T-cell (primary cell): Measurements from ENCODE around the gene TMEM123. TPM values are rescaled to one million over a fixed set of nuclear protein-coding genes. Genes with fewer than 3 reads are reported as not detected.
"Not testable (repeated sequence)": the region's sequence is repeated elsewhere in the genome, so short reads cannot be mapped to it uniquely, and the experiment has no call there.

Source experiments
- ATAC-seq, 4 experiments: fragments of 200-7000 bp in 3 of 4; fragments of 150-1000 bp in 1 of 4; cut with Tn5 transposase; replicated peaks in 1 of 4; 1 replicate in 3 of 4; 2 replicates in 1 of 4; pipeline ENCODE4 v1.10.0; 2021; ENCODE audit warnings: moderate library complexity in 3 of 4, mild to moderate bottlenecking in 2 of 4, moderate number of reproducible peaks in 1 of 4
- CTCF ChIA-PET, 2 donors: fragments of 300-600 bp; sonication (Branson Sonifier 250); formaldehyde crosslinking; loops; one replicate each; lab custom pipeline; 2022; ENCODE audit warnings: antibody characterized with exemption in 2 of 2; lab: Charles Lee
- POLR2A ChIA-PET, 2 donors: fragments of 300-600 bp; sonication (Branson Sonifier 250); formaldehyde crosslinking; loops; one replicate each; lab custom pipeline; 2022; ENCODE audit warnings: antibody characterized with exemption in 2 of 2; lab: Charles Lee
- DNase-seq, 35 experiments: peaks; one replicate each; pipeline versions ENCODE4 v3.0.0 to v3.0.0-alpha.2; 2013 to 2023
- H3K27ac ChIP-seq: one replicate; pipeline ENCODE4 v1.5.1; 2013; ENCODE audit warnings: low read length
- H3K27me3 ChIP-seq, 2 experiments: replicated peaks in 1 of 2; 1 replicate in 1 of 2; 2 replicates in 1 of 2; pipeline versions ENCODE4 v1.6.1 to v1.7.0; 2013; ENCODE audit warnings: low read length in 1 of 2, mixed read lengths in 1 of 2; ENCODE audit not compliant: control insufficient read depth in 2 of 2, insufficient read depth in 2 of 2; ENCODE audit errors: extremely low read depth in 1 of 2
- H3K36me3 ChIP-seq, 2 donors: 1 replicate in 1 of 2; 2 replicates in 1 of 2; pipeline versions ENCODE4 v1.6.1 to v1.7.0; 2013; ENCODE audit warnings: low read length in 1 of 2; ENCODE audit not compliant: control insufficient read depth in 2 of 2, insufficient read depth in 1 of 2; ENCODE audit errors: extremely low read depth in 1 of 2
- H3K4me1 ChIP-seq, 2 experiments: 1 replicate in 1 of 2; 2 replicates in 1 of 2; pipeline versions ENCODE4 v1.6.1 to v1.7.0; 2013; ENCODE audit warnings: low read length in 2 of 2, mixed read lengths in 1 of 2; ENCODE audit not compliant: insufficient read depth in 2 of 2, control insufficient read depth in 1 of 2; ENCODE audit errors: extremely low read depth in 1 of 2
- H3K4me3 ChIP-seq, 2 donors: 1 replicate in 1 of 2; 2 replicates in 1 of 2; pipeline versions ENCODE4 v1.5.1 to v1.7.0; 2013; ENCODE audit warnings: mild to moderate bottlenecking in 2 of 2, low read length in 1 of 2, moderate library complexity in 1 of 2; ENCODE audit not compliant: control insufficient read depth in 1 of 2; ENCODE audit errors: extremely low read depth in 1 of 2
- H3K9me3 ChIP-seq: 2 replicates; pipeline ENCODE4 v1.7.0; 2013
- H3K27ac Mint-ChIP-seq, 2 donors: one replicate each; pipeline ENCODE4 v1.8.0; 2020 to 2021; ENCODE audit warnings: mild to moderate bottlenecking in 2 of 2, mixed read lengths in 2 of 2
- H3K27me3 Mint-ChIP-seq, 2 donors: one replicate each; pipeline ENCODE4 v1.8.0; 2021 to 2022; ENCODE audit warnings: mixed read lengths in 2 of 2
- H3K36me3 Mint-ChIP-seq: one replicate; pipeline ENCODE4 v1.8.0; 2021; ENCODE audit warnings: mixed read lengths
- H3K4me1 Mint-ChIP-seq, 3 donors: one replicate each; pipeline ENCODE4 v1.8.0; 2020 to 2022; ENCODE audit warnings: mixed read lengths in 3 of 3, mild to moderate bottlenecking in 1 of 3
- H3K4me3 Mint-ChIP-seq, 3 donors: one replicate each; pipeline ENCODE4 v1.8.0; 2020 to 2022; ENCODE audit warnings: mild to moderate bottlenecking in 3 of 3, mixed read lengths in 3 of 3, moderate library complexity in 3 of 3
- H3K9me3 Mint-ChIP-seq, 3 donors: one replicate each; pipeline ENCODE4 v1.8.0; 2020 to 2022; ENCODE audit warnings: mixed read lengths in 3 of 3
- WGBS: methylation state at CpG from one replicate; pipeline ENCODE4 v1.1.5; 2013; ENCODE audit warnings: missing lambda C conversion rate; ENCODE audit not compliant: insufficient coverage; 5-methylcytosine and 5-hydroxymethylcytosine counted together
- total RNA-seq, 35 experiments: library from RNA in 6 of 35; stranded (reverse) in 6 of 35; fragments of 120-200 nt in 1 of 35; gene quantifications; one replicate each; pipeline versions ENCODE4 v1.2.1 to v1.2.4 and lab custom pipeline; 2013 to 2026

Gene TMEM123
- total RNA-seq, 5 donors from 2014 or later (not counting 1 experiment from before 2014, with no cell fraction given) = 361 to 469 (median 428) TPM

GRCh38 chr11:102382384-102382783 lies 70.2 kb downstream of the TMEM123 start:
- WGBS = 96% methylated on average over 3 of the region's 3 CpGs
- H3K27ac Mint-ChIP-seq = no peak overlapping the region
- no peak overlapping the region for H3K4me3 ChIP-seq
- H3K27me3 Mint-ChIP-seq = no peaks in the 10 kb centered on the region
- ATAC-seq = no peak
- peaks cover 0 to 13% of the 10 kb centered on the region in 2 experiments for H3K4me1 ChIP-seq
- H3K36me3 ChIP-seq = peaks cover 7 to 36% of the 10 kb centered on the region in 2 donors
- peaks cover 79% of the 10 kb centered on the region for H3K36me3 Mint-ChIP-seq
- no peaks in the 10 kb centered on the region for H3K9me3 Mint-ChIP-seq
- H3K4me3 Mint-ChIP-seq = no peak overlapping the region
- H3K27me3 ChIP-seq = no peaks in the 10 kb centered on the region
- ChIA-PET CTCF (interaction anchor here (0.5 to 1.3 kb wide), 5 partner anchors 9 to 114 kb away, joined by 3 to 5 read pairs (median 3); no protein-coding TSS in a partner anchor), POLR2A (interaction anchor here in 1 of 2 donors (0.7 kb wide), 1 partner anchor 33 kb away, joined by 3 read pairs; no protein-coding TSS in a partner anchor)
- no peaks in the 10 kb centered on the region for H3K9me3 ChIP-seq
- H3K27ac ChIP-seq = no peak overlapping the region
- peaks cover 23 to 38% (median 26%) of the 10 kb centered on the region in 3 donors for H3K4me1 Mint-ChIP-seq
- no peak for DNase-seq

DNA sequence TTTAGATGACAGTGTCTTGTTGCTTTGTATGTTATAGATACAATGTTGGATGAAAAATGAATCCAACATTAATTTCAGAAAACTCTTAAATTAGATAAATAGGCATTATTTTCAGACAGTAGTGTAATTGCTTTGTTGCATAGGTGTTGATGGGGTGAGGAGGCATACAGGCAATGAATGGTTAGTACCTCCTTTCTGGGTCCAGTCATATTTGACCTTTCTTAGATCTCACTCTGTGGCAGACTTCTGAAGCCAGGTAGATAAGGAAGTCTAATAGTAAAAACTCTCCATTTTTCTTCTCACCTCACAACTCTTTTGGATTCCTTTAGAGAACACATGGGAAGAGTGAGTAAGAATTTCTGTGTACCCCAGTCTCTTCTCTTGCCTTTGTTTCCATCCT lies 73.7 kb downstream of the TMEM123 start:
- Histone ChIP-seq H3K9me3 (no peaks in the 10 kb centered on the region), H3K36me3 (peaks cover 7 to 38% of the 10 kb centered on the region in 2 donors), H3K27me3 (no peaks in the 10 kb centered on the region), H3K4me1 (peaks cover 0 to 9% of the 10 kb centered on the region in 2 experiments), H3K4me3 (no peak overlapping the region), H3K27ac (no peak overlapping the region)
- H3K36me3 Mint-ChIP-seq = peaks cover 65% of the 10 kb centered on the region
- peak overlapping the region; percentile 10 to 52 for H3K27ac Mint-ChIP-seq
- DNase-seq = no peak
- no peak overlapping the region for H3K4me3 Mint-ChIP-seq
- ChIA-PET CTCF (interaction anchor here in 1 of 2 donors (0.6 to 1.3 kb wide), 2 partner anchors 12 to 13 kb away, joined by 3 read pairs; no protein-coding TSS in a partner anchor), POLR2A (interaction anchor here in 1 of 2 donors (1.0 kb wide), 1 partner anchor 35 kb away, joined by 4 read pairs; no protein-coding TSS in a partner anchor)
- H3K27me3 Mint-ChIP-seq = no peaks in the 10 kb centered on the region
- peaks cover 19 to 37% (median 20%) of the 10 kb centered on the region in 3 donors for H3K4me1 Mint-ChIP-seq
- ATAC-seq = no peak
- H3K9me3 Mint-ChIP-seq = no peaks in the 10 kb centered on the region

DNA sequence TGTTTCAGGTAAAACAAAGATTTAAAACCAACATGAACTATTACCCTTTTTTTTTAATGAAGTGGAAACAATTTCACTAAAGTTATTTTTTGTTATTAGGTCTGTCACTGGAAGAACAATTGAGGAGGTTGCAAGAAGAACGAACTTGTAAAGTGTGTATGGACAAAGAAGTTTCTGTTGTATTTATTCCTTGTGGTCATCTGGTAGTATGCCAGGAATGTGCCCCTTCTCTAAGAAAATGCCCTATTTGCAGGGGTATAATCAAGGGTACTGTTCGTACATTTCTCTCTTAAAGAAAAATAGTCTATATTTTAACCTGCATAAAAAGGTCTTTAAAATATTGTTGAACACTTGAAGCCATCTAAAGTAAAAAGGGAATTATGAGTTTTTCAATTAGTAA lies 74.7 kb downstream of the TMEM123 start:
- no peaks in the 10 kb centered on the region for H3K9me3 ChIP-seq
- no peaks in the 10 kb centered on the region for H3K27me3 ChIP-seq
- ChIA-PET CTCF (interaction anchor here in 1 of 2 donors (0.6 kb wide), 1 partner anchor 12 kb away, joined by 3 read pairs; no protein-coding TSS in a partner anchor), POLR2A (no interaction called here)
- H3K4me3 ChIP-seq = no peak overlapping the region
- Mint-ChIP-seq H3K4me1 (peaks cover 19 to 36% (median 23%) of the 10 kb centered on the region in 3 donors), H3K4me3 (no peak overlapping the region), H3K36me3 (peaks cover 55% of the 10 kb centered on the region), H3K27me3 (no peaks in the 10 kb centered on the region), H3K9me3 (no peaks in the 10 kb centered on the region), H3K27ac (peak overlapping the region in 1 of 2 donors; percentile 6)
- DNase-seq (no peak), ATAC-seq (no peak)
- H3K36me3 ChIP-seq = peaks cover 7 to 34% of the 10 kb centered on the region in 2 donors
- H3K27ac ChIP-seq = no peak overlapping the region
- no CpG with 5 or more reads among the region's 2 CpGs for WGBS
- peaks cover 0 to 9% of the 10 kb centered on the region in 2 experiments for H3K4me1 ChIP-seq

DNA sequence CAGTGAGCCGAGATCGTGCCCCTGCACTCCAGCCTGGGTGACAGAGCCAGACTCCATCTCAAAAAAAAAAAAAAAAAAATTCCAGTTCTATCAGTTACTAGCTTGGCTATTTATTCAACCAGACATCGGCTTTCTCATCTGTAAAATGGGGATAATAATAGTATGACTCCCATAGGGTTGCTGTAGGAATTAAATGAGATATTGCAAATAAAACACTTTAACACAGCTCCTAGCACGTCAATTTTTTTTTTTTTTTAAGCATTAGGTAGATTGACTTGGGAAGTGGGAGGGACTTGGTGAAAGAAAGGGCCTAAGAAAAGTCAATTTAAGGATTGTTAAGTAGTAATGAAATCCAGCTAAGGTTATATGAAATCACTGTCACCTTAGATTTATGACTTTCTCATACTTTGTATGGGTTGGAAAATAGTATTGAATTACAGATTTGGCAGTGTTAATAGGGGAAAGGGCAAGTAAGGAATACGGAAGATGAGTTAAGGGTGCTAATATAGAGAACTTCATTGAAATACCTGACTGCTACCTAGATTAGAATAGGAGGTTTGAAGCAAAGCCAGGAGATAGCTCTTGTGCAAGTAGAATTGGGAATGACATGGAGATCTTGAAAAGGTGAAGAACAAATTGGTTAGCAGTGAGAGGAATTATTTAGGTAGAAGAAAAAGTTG lies 76.7 kb downstream of the TMEM123 start:
- no peak for DNase-seq
- H3K4me3 Mint-ChIP-seq = no peak overlapping the region
- peak overlapping the region; percentile 17 to 41 for H3K27ac Mint-ChIP-seq
- H3K36me3 Mint-ChIP-seq = peaks cover 52% of the 10 kb centered on the region
- Histone ChIP-seq H3K9me3 (no peaks in the 10 kb centered on the region), H3K4me1 (peaks cover 0 to 9% of the 10 kb centered on the region in 2 experiments), H3K27ac (no peak overlapping the region), H3K36me3 (peaks cover 4 to 29% of the 10 kb centered on the region in 2 donors), H3K27me3 (no peaks in the 10 kb centered on the region), H3K4me3 (no peak overlapping the region)
- ChIA-PET CTCF (interaction anchor here (0.5 to 1.5 kb wide), 10 partner anchors 9 to 124 kb away, joined by 3 to 5 read pairs (median 4); no protein-coding TSS in a partner anchor), POLR2A (interaction anchor here (0.5 to 1.2 kb wide), 8 partner anchors 8 to 118 kb away, joined by 3 to 7 read pairs (median 4); no protein-coding TSS in a partner anchor)
- H3K9me3 Mint-ChIP-seq = no peaks in the 10 kb centered on the region
- H3K4me1 Mint-ChIP-seq = peaks cover 27 to 39% (median 29%) of the 10 kb centered on the region in 3 donors
- 100% methylated on average over 1 of the region's 5 CpGs for WGBS
- no peaks in the 10 kb centered on the region for H3K27me3 Mint-ChIP-seq
- ATAC-seq = no peak

- not testable (repeated sequence) for H3K27me3 Mint-ChIP-seq, H3K4me1 ChIP-seq, H3K27me3 ChIP-seq, ATAC-seq, H3K9me3 Mint-ChIP-seq, H3K27ac ChIP-seq, H3K9me3 ChIP-seq, H3K4me3 ChIP-seq
- H3K4me1 Mint-ChIP-seq = peaks cover 27 to 39% (median 29%) of the 10 kb centered on the region in 3 donors
- POLR2A ChIA-PET = interaction anchor here (0.7 to 1.2 kb wide), 4 partner anchors 18 to 119 kb away, joined by 3 to 7 read pairs (median 4); no protein-coding TSS in a partner anchor
- CTCF ChIA-PET = interaction anchor here (0.5 to 1.5 kb wide), 6 partner anchors 8 to 125 kb away, joined by 3 to 5 read pairs (median 4); no protein-coding TSS in a partner anchor
- H3K36me3 ChIP-seq = peaks cover 0 to 25% of the 10 kb centered on the region in 2 donors
- H3K4me3 Mint-ChIP-seq = peak overlapping the region in 2 of 3 donors; percentile 49 to 50
- 93% methylated on average over 23 of the region's 31 CpGs for WGBS
- peaks cover 44% of the 10 kb centered on the region for H3K36me3 Mint-ChIP-seq
- H3K27ac Mint-ChIP-seq = peak overlapping the region; percentile 25 to 34
- peak in 12 of 35 experiments; percentile 13 to 66 (median 28) for DNase-seq
These were observed 77.7 kb downstream of the TMEM123 start for GRCh38 chr11:102374633-102375424.
